Cardiac muscle cell (in vitro differentiated cells and primary cell): Measurements from ENCODE around the gene MAML3. TPM values are rescaled to one million over a fixed set of nuclear protein-coding genes. Genes with fewer than 3 reads are reported as not detected.

Source experiments
- DNase-seq, 2 donors: peaks; one replicate each; pipeline versions ENCODE4 v3.0.0 to v3.0.0-alpha.2; 2010 to 2017; ENCODE audit warnings: low read depth in 1 of 2, low spot score in 1 of 2
- H3K27ac ChIP-seq: fragments of 200-600 bp; sonication (generic); 2 replicates; pipeline ENCODE4 v1.5.1; 2016
- H3K27me3 ChIP-seq: fragments of 200-600 bp; sonication (generic); 2 replicates; pipeline ENCODE4 v1.6.0; 2016; ENCODE audit warnings: control low read depth
- H3K36me3 ChIP-seq: fragments of 200-600 bp; sonication (generic); 2 replicates; pipeline ENCODE4 v1.5.1; 2016; ENCODE audit warnings: control low read depth
- H3K4me1 ChIP-seq: fragments of 200-600 bp; sonication (generic); 2 replicates; pipeline ENCODE4 v1.8.1; 2017; ENCODE audit warnings: low read depth, mild to moderate bottlenecking, mixed run types
- H3K4me3 ChIP-seq: fragments of 200-600 bp; sonication (generic); 2 replicates; pipeline ENCODE4 v1.5.1; 2016; ENCODE audit warnings: mild to moderate bottlenecking
- H3K9me3 ChIP-seq: fragments of 200-600 bp; sonication (generic); 2 replicates; pipeline ENCODE4 v1.5.1; 2017; ENCODE audit warnings: low read depth, mild to moderate bottlenecking, control low read depth
- CTCF ChIP-seq: IDR thresholded peaks from 2 replicates; pipeline ENCODE4 v1.5.1; 2012; ENCODE audit warnings: low read depth, mild to moderate bottlenecking, low read length
- polyA plus RNA-seq: library from polyadenylated mRNA; unstranded; fragments of >200 nt; fragmentation: Nextera tagmentation; extraction: Ambion mirVana; gene quantifications from 2 replicates; pipeline ENCODE4 v1.2.1, GENCODE V29; 2016
- total RNA-seq: library from RNA; depleted of rRNA; stranded (reverse); fragments of >200 nt; gene quantifications from 2 replicates; pipeline ENCODE4 v1.2.3, GENCODE V29; 2016

Gene MAML3
- total and polyA plus RNA-seq, 2 experiments from 2014 or later = 7.8 to 22.8 TPM

DNA sequence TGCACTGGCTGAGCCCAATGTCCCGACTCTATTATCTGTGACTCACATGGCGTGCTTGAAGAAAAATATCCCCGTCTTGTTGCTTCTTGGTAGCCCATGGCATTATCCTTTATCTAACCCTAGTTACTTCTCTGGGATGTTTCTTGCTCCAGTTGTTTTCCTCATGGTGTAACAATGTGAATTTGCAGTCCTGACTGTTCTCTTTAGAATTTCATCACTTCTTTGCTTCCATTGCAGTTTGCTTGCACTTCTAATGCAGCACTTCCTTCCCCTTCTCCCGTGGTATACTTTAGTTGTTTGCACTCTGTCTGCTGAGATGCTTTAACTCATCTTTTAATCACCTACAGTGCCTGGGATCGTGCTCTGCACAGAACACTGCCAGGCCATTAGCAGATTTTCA, 126.9 kb downstream of the MAML3 start:
- DNase-seq = no peak
- H3K27ac ChIP-seq = no peak overlapping the region

DNA sequence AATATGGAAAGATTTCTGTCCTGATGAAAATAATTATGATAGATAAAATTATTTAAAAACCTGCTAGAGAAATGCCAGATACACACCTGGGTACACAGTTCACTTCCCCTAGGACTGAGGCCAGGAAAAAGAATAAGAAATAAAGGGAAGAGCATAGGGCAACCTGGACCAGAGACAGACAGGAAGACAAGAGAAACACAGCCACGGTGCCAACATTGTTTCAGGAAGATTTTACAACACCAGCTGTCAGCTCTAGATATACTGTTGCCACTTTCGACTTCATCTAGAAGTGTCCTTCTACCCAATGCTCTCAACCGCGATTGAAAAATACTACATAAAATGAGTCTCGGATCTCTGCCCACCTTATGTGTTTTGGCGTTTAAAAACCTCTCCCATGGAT, 128.5 kb downstream of the MAML3 start:
- DNase-seq = no peak
- H3K9me3 ChIP-seq = no peaks in the 10 kb centered on the region
- no peaks in the 10 kb centered on the region for H3K36me3 ChIP-seq
- H3K4me3 ChIP-seq = no peak overlapping the region
- no peak for TF ChIP-seq CTCF
- no peaks in the 10 kb centered on the region for H3K27me3 ChIP-seq
- H3K27ac ChIP-seq = no peak overlapping the region
- peaks cover 40% of the 10 kb centered on the region for H3K4me1 ChIP-seq

More for the DNA sequence above, 126.9 kb downstream of the MAML3 start:
- Histone ChIP-seq H3K36me3 (no peaks in the 10 kb centered on the region), H3K9me3 (no peaks in the 10 kb centered on the region), H3K27me3 (no peaks in the 10 kb centered on the region), H3K4me3 (no peak overlapping the region), H3K4me1 (peaks cover 49% of the 10 kb centered on the region)
- no peak for TF ChIP-seq CTCF

DNA sequence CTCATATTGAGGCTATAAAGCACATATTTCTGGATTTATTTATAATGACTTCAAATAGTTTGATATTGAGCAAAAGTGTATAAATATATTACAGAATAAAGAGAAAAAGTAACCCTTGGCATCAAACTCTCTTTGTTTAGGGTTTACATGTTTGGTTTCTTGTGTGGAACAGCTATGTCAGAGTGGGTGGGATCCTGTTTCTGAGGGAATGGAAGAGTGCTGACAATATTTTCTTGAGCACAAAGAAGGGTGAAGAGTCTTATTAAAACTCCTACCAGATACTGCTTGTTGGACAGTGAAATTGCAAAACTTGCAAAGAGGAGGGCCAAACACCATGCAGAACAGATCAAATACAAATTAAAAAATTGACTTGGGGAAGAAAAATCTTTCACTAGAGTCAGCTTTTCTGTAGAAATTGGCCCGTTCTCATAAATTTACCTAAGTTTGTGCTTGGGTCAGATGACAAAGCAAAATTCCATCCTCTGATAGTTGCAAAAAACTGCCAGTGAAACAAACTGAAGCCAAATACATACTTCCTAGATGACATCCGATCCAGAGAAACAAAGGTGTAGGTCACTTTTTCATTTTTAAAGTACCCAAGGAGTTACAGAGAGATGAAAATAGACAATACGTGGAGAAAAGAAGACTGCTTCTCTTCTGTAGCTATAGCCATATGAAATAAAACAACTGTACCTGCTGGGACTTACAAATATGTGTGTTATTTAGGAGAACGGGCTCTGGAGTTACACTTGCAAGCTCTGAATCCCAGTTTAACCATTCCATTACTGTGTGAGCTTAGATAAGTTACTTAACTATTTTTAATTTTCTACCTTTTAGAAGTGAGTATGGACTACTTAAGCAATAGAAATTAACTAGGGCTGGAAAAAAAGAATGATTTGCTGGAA, 133.3 kb downstream of the MAML3 start:
- peaks cover 25% of the 10 kb centered on the region for H3K4me1 ChIP-seq
- H3K36me3 ChIP-seq = no peaks in the 10 kb centered on the region
- H3K27me3 ChIP-seq = no peaks in the 10 kb centered on the region
- H3K9me3 ChIP-seq = no peaks in the 10 kb centered on the region
- TF ChIP-seq CTCF = no peak
- DNase-seq = no peak
- no peak overlapping the region for H3K4me3 ChIP-seq
- H3K27ac ChIP-seq = peak overlapping the region; percentile 63

- Histone ChIP-seq H3K4me1 (peaks cover 25% of the 10 kb centered on the region), H3K36me3 (no peaks in the 10 kb centered on the region), H3K9me3 (no peaks in the 10 kb centered on the region), H3K27me3 (no peaks in the 10 kb centered on the region), H3K27ac (peak overlapping the region; percentile 63), H3K4me3 (no peak overlapping the region)
- DNase-seq = no peak
- TF ChIP-seq CTCF = no peak
Measured at GRCh38 chr4:140019619-140020347, 134.2 kb downstream of the MAML3 start.

DNA sequence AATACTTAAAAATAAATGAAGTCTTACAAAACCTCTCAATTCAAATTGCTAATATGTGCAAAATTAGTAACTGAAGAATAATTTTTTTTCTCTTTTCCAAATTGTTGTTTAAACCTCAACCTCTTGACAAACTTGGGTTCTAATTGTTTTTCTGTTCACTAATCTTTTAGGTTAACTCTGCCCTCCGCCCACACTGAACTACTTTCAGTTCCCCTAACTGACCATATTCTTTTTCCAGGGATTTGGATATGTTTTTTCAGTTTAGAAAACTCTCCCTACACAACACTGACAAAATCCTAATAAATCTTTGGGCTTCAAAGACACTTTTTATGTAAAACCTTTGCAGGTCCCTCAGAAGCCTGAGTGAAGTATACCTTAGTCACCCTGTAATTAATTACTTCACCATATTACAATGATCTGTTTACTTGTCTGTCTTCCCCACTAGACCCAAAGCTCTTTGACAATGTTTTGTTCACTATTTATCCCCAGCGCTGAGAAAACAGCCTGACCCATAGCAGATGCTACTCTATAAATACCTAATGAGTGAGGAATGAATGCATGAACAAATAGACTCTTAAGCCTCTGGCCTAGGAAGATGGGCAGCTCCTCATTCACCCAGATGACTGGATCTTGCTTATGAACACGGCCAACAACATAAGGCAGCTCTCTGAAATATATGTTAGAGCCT, 134.9 kb downstream of the MAML3 start:
- Histone ChIP-seq H3K4me3 (no peak overlapping the region), H3K27ac (peak overlapping the region; percentile 63), H3K4me1 (peaks cover 25% of the 10 kb centered on the region), H3K9me3 (no peaks in the 10 kb centered on the region), H3K36me3 (no peaks in the 10 kb centered on the region), H3K27me3 (no peaks in the 10 kb centered on the region)
- no peak for DNase-seq
- no peak for TF ChIP-seq CTCF
